ENCODE measurements around the gene RRAD. TPM values are rescaled to one million over a fixed set of nuclear protein-coding genes. Genes with fewer than 3 reads are reported as not detected.

Gene RRAD
- total RNA-seq, 1 experiment from 2014 or later, result 0.19 TPM

- Histone ChIP-seq H3K4me3 (ENCODE audit: low read depth, low read length, poor library complexity, severe bottlenecking) (no peak overlapping the region), H3K4me1 (ENCODE audit: insufficient read depth, low read length, poor library complexity, severe bottlenecking) (peaks cover 7% of the 10 kb centered on the region), H3K9me3 (ENCODE audit: low read depth, low read length, poor library complexity, severe bottlenecking) (no peaks in the 10 kb centered on the region), H3K36me3 (ENCODE audit: insufficient read depth, low read length, poor library complexity, severe bottlenecking) (no peaks in the 10 kb centered on the region), H3K27ac (ENCODE audit: low read depth, low read length, poor library complexity, severe bottlenecking) (no peak overlapping the region), H3K27me3 (replicated peaks; ENCODE audit: insufficient read depth, low read depth, low read length, poor library complexity) (peaks cover 28% of the 10 kb centered on the region)
- TF ChIP-seq EZH2 (IDR thresholded peaks at IDR 0.05; ENCODE audit: borderline replicate concordance, low read depth, low read length, poor library complexity, severe bottlenecking) (no peak), CTCF (conservative IDR thresholded peaks at IDR 0.05; ENCODE audit: low read depth, low read length) (no peak)
- POLR2A ChIA-PET (ENCODE audit: low non-redundant PET), result no interaction called here
- intact Hi-C loops (cut with micrococcal nuclease; ENCODE audit: unreplicated experiment), result no loop called here
- CTCF ChIA-PET, result no interaction called here
- no peak for DNase-seq (ENCODE audit: low spot score)
- BruUV-seq (replicated peaks), result no TSS peak
These were observed 1.5 kb downstream of the RRAD start for GRCh38 chr16:66923866-66924265.

GRCh38 chr16:66923247-66923731 is 2.0 kb downstream of the RRAD start:
- intact Hi-C loops (cut with micrococcal nuclease; ENCODE audit: unreplicated experiment), result no loop called here
- Histone ChIP-seq H3K4me1 (ENCODE audit: insufficient read depth, low read length, poor library complexity, severe bottlenecking) (peaks cover 7% of the 10 kb centered on the region), H3K4me3 (ENCODE audit: low read depth, low read length, poor library complexity, severe bottlenecking) (no peak overlapping the region), H3K36me3 (ENCODE audit: insufficient read depth, low read length, poor library complexity, severe bottlenecking) (no peaks in the 10 kb centered on the region), H3K27ac (ENCODE audit: low read depth, low read length, poor library complexity, severe bottlenecking) (no peak overlapping the region), H3K9me3 (ENCODE audit: low read depth, low read length, poor library complexity, severe bottlenecking) (no peaks in the 10 kb centered on the region), H3K27me3 (replicated peaks; ENCODE audit: insufficient read depth, low read depth, low read length, poor library complexity) (peaks cover 28% of the 10 kb centered on the region)
- DNase-seq (ENCODE audit: low spot score), result peak; percentile 76
- CTCF ChIA-PET, result no interaction called here
- no peak for TF ChIP-seq CTCF (conservative IDR thresholded peaks at IDR 0.05; ENCODE audit: low read depth, low read length)
- TF ChIP-seq EZH2 (IDR thresholded peaks at IDR 0.05; ENCODE audit: borderline replicate concordance, low read depth, low read length, poor library complexity, severe bottlenecking), result no peak
- no TSS peak for BruUV-seq (replicated peaks)
- POLR2A ChIA-PET (ENCODE audit: low non-redundant PET), result no interaction called here

DNA sequence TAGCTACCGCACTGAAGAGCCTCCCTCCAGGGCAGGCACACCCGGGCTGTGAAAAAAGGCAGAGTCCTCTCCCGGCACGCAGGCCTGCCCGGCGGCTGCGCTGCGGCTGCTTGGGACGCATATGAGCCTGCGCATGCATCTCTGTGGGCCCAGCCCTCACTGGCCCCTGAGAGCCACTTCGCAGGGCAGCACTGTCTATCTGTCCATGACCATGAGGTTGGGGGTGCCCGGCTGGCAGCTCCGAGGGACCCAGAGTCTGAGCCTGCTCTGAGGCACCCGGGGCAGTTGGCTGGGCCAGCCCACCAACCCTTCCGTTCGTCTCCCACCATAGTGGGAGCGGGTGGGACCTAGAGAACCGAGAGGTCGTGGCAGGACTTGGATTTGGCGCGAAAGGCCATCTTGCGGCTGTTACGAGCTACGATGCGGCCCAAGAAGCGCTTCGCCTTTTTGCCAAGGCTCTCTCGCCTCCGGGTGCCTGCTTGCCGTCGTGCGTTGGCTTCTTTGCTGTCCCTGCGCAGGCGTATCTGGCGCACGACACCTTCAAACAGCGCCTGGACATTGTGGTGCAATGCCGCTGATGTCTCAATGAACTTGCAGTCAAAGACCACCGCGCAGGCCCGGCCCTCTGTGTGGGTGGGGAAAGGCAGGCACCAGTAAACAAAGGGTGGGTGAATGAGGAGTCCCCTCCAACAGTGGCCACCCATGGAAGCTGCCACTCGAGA is 3.4 kb downstream of the RRAD start:
- intact Hi-C loops (cut with micrococcal nuclease; ENCODE audit: unreplicated experiment), result no loop called here
- TF ChIP-seq CTCF (conservative IDR thresholded peaks at IDR 0.05; ENCODE audit: low read depth, low read length) (no peak), EZH2 (IDR thresholded peaks at IDR 0.05; ENCODE audit: borderline replicate concordance, low read depth, low read length, poor library complexity, severe bottlenecking) (no peak)
- Histone ChIP-seq H3K27me3 (replicated peaks; ENCODE audit: insufficient read depth, low read depth, low read length, poor library complexity) (peaks cover 28% of the 10 kb centered on the region), H3K27ac (ENCODE audit: low read depth, low read length, poor library complexity, severe bottlenecking) (no peak overlapping the region), H3K4me1 (ENCODE audit: insufficient read depth, low read length, poor library complexity, severe bottlenecking) (peaks cover 7% of the 10 kb centered on the region), H3K4me3 (ENCODE audit: low read depth, low read length, poor library complexity, severe bottlenecking) (no peak overlapping the region), H3K36me3 (ENCODE audit: insufficient read depth, low read length, poor library complexity, severe bottlenecking) (no peaks in the 10 kb centered on the region), H3K9me3 (ENCODE audit: low read depth, low read length, poor library complexity, severe bottlenecking) (no peaks in the 10 kb centered on the region)
- DNase-seq (ENCODE audit: low spot score), result no peak
- ChIA-PET CTCF (no interaction called here), POLR2A (ENCODE audit: low non-redundant PET) (no interaction called here)
- BruUV-seq (replicated peaks), result no TSS peak
